ENCODE measurements around the gene RNASEH1.

RNASEH1 gene

GRCh38 chr2:3589086-3589485, 31.0 kb upstream of the RNASEH1 start:
- no peak for DNase-seq (ENCODE audit: low read depth, low spot score)
- CTCF ChIA-PET, result interaction anchor here (0.8 kb wide), 1 partner anchor 11 kb away, joined by 3 read pairs; no protein-coding TSS in a partner anchor
- H3K4me3 ChIP-seq (ENCODE audit: low read depth, low read length), result no peak overlapping the region
- TF ChIP-seq, protein P1, sequence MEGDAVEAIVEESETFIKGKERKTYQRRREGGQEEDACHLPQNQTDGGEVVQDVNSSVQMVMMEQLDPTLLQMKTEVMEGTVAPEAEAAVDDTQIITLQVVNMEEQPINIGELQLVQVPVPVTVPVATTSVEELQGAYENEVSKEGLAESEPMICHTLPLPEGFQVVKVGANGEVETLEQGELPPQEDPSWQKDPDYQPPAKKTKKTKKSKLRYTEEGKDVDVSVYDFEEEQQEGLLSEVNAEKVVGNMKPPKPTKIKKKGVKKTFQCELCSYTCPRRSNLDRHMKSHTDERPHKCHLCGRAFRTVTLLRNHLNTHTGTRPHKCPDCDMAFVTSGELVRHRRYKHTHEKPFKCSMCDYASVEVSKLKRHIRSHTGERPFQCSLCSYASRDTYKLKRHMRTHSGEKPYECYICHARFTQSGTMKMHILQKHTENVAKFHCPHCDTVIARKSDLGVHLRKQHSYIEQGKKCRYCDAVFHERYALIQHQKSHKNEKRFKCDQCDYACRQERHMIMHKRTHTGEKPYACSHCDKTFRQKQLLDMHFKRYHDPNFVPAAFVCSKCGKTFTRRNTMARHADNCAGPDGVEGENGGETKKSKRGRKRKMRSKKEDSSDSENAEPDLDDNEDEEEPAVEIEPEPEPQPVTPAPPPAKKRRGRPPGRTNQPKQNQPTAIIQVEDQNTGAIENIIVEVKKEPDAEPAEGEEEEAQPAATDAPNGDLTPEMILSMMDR (IDR thresholded peaks at IDR 0.05; ENCODE audit: insufficient read depth, low read length, missing control alignments), result no peak
- POLR2A ChIA-PET, result no interaction called here

- H3K4me3 ChIP-seq (ENCODE audit: low read depth, low read length), result no peak overlapping the region
- no peak for DNase-seq (ENCODE audit: low read depth, low spot score)
- TF ChIP-seq, protein P1 (IDR thresholded peaks at IDR 0.05; ENCODE audit: insufficient read depth, low read length, missing control alignments), result no peak
- ChIA-PET POLR2A (no interaction called here), CTCF (interaction anchor here (0.8 kb wide), 1 partner anchor 62 kb away, joined by 3 read pairs; no protein-coding TSS in a partner anchor)
Measured at GRCh38 chr2:3588084-3588483, 30.0 kb upstream of the RNASEH1 start.

GRCh38 chr2:3587432-3587831, 29.3 kb upstream of the RNASEH1 start:
- TF ChIP-seq, protein P1 (IDR thresholded peaks at IDR 0.05; ENCODE audit: insufficient read depth, low read length, missing control alignments), result no peak
- ChIA-PET CTCF (interaction anchor here (0.8 to 1.3 kb wide), 2 partner anchors 9 to 63 kb away, joined by 3 read pairs; no protein-coding TSS in a partner anchor), POLR2A (no interaction called here)
- no peak overlapping the region for H3K4me3 ChIP-seq (ENCODE audit: low read depth, low read length)
- no peak for DNase-seq (ENCODE audit: low read depth, low spot score)

DNA sequence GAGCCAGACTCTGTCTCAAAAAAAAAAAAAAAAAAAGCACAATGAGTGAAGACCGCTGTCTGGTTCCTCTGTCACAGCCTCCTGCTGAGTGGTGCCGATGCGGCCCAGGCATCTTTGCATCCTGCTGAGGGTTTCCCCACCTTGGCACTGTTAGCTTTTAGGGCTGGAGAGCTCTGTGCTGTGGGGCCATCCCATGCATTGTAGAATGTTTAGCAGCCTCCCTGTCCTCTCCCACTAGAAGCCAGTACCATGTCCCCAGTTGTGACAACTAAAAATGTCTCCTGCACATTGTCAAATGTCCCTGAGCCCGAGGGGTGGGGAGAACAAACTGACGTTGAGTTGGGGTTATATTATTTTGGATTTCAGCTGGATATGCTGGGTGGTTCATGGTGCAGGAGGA, 28.9 kb upstream of the RNASEH1 start:
- ChIA-PET CTCF (interaction anchor here (0.8 to 1.3 kb wide), 2 partner anchors 9 to 63 kb away, joined by 3 read pairs; no protein-coding TSS in a partner anchor), POLR2A (no interaction called here)
- no peak for DNase-seq (ENCODE audit: low read depth, low spot score)
- TF ChIP-seq, protein P1 (IDR thresholded peaks at IDR 0.05; ENCODE audit: insufficient read depth, low read length, missing control alignments), result no peak
- H3K4me3 ChIP-seq (ENCODE audit: low read depth, low read length), result no peak overlapping the region

DNA sequence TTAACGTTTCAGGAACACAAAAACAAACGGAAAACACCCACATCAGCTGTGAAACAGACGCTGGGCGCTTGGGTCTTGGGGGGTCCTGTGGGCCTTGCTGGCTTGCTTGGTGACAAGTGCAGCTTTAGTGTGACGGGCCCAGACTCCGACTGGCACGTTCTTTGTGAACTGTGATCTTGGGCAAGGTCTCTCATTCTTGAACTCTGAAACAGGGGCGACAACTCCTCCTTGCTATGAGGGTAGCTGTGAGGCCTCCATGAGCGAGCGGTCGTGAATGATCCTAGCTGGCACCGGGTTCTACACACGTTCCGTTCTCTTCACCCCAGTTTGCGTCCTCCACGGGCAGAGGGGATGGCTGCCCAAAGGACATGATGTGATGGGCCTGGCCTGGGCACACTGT, 28.1 kb upstream of the RNASEH1 start:
- no peak for DNase-seq (ENCODE audit: low read depth, low spot score)
- no peak overlapping the region for H3K4me3 ChIP-seq (ENCODE audit: low read depth, low read length)
- ChIA-PET CTCF (interaction anchor here (1.3 kb wide), 1 partner anchor 10 kb away, joined by 3 read pairs; no protein-coding TSS in a partner anchor), POLR2A (no interaction called here)
- TF ChIP-seq, protein P1 (IDR thresholded peaks at IDR 0.05; ENCODE audit: insufficient read depth, low read length, missing control alignments), result no peak

DNA sequence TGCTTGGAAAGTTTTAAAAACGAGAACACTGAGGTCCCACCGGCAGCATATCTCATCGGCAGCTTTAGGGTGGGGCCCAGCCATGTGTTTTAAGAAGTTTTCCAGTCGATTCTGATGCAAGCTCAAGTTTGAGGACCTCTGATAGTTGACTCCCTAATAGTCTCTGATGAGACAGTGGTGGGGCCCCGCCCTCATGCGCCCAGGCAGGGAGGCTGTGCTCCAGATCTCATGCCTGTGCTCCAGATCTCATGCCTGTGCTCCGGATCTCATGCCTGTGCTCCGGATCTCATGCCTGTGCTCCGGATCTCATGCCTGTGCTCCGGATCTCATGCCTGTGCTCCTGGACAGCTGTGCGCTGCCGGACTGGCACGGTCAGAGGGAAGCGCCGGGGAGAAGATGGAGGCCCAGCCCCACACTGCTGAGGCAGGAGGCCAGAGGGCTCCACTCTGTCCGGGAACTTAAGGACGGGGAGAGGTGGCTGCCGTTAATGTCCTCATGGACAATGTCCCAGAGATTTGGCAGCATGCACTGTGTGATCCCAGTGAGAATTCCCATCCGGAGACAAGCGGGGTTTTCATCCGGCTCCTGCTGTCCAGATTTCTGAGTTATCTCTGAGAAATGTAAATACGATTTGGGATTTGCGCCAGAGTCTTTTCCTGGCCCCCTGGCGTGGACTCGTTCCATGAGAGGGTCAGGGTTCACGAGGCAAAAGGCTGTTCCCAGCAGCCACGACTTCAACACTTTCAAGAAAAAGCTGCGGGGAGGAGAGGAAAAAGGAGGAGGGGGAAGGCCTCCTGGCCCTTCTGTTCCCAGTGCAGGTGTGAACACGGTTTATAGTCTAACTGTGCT, 27.4 kb upstream of the RNASEH1 start:
- H3K4me3 ChIP-seq (ENCODE audit: low read depth, low read length), result no peak overlapping the region
- ChIA-PET POLR2A (interaction anchor here (0.7 kb wide), 1 partner anchor 19 kb away, joined by 4 read pairs; no protein-coding TSS in a partner anchor), CTCF (no interaction called here)
- no peak for DNase-seq (ENCODE audit: low read depth, low spot score)
- TF ChIP-seq, protein P1 (IDR thresholded peaks at IDR 0.05; ENCODE audit: insufficient read depth, low read length, missing control alignments), result no peak
